GM18505 (cell line): ENCODE measurements around the gene ZSCAN12.
"Not testable (repeated sequence)": the region's sequence is repeated elsewhere in the genome, so short reads cannot be mapped to it uniquely, and the experiment has no call there.

Experiments
- ATAC-seq: cut with Tn5 transposase; IDR thresholded peaks from one replicate; pipeline ENCODE4 v1.9.1; 2021; ENCODE audit not compliant: unreplicated experiment
- POLR2A ChIP-seq: IDR thresholded peaks from 4 replicates; pipeline ENCODE4 v1.6.1; 2011; ENCODE audit warnings: borderline replicate concordance; ENCODE audit not compliant: insufficient read depth, insufficient read length; ENCODE audit errors: extremely low read depth

Gene ZSCAN12

GRCh38 chr6:28373925-28374324 lies 25.6 kb downstream of the ZSCAN12 start:
- TF ChIP-seq POLR2A, result no peak
- ATAC-seq, result no peak

- no peak for TF ChIP-seq POLR2A
Measured at GRCh38 chr6:28371706-28372451, 27.7 kb downstream of the ZSCAN12 start.

DNA sequence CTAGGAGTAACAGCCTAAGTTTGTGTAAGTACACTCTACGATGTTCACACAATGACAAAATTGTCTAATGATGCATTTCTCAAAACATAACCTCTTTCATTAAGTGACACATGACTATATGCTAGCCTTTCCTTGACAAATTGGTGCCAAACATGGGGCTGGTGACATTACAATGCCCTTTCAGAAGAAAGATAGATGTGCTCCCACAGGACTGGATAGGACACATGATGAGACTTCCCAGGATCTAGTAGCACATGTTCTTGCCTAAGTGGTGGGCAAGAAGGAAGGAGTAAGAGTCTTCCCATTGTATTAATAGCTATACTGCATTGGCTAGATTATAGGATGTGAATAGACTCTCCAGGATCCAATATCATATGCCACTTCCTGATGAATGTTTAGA lies 28.3 kb downstream of the ZSCAN12 start:
- ATAC-seq, result no peak
- TF ChIP-seq POLR2A, result no peak

More at GRCh38 chr6:28371706-28372451, 27.7 kb downstream of the ZSCAN12 start:
- ATAC-seq, result peak; percentile 82

DNA sequence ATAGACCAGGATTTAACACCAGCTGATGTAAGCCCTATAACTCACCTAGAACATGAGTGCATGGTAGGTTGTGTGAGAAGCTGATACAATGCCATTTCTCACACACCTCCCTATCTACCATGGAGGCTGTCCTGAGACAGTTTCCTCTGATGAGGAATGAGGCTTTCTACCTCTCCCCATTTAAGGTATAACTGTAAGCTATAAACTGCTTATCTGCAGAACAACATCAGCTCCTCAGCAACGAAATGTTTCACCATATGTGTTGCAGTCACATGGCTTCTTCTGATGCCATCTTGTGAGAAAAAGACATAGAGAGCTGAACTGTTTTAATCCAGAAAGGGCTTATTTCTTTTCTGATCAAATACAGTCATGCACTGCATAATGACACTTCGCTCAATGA lies 29.1 kb downstream of the ZSCAN12 start:
- no peak for TF ChIP-seq POLR2A
- ATAC-seq, result no peak

DNA sequence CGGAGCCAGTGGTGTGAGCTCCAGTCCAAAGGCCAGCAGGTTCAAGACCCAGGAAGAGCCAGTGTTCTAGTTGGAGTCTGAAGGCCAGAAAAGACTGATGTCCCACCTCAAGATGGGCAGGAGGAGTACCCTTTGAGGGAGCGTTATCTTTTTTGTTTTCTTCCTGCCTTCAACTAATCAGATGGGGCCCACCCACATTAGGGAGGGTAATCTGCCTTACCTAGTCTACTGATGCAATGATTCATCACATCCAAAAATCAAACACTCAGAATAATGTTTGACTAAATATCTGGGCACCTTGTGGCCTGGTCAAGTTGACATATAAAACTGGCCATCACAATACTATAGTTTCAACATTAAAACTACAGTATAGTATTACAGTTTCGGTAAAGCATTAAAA lies 30.1 kb downstream of the ZSCAN12 start:
- no peak for ATAC-seq
- no peak for TF ChIP-seq POLR2A

GRCh38 chr6:28368522-28368921 lies 31.0 kb downstream of the ZSCAN12 start:
- no peak for TF ChIP-seq POLR2A
- no peak for ATAC-seq

- not testable (repeated sequence) for ATAC-seq
Measured at GRCh38 chr6:28365590-28365989, 34.0 kb downstream of the ZSCAN12 start.

DNA sequence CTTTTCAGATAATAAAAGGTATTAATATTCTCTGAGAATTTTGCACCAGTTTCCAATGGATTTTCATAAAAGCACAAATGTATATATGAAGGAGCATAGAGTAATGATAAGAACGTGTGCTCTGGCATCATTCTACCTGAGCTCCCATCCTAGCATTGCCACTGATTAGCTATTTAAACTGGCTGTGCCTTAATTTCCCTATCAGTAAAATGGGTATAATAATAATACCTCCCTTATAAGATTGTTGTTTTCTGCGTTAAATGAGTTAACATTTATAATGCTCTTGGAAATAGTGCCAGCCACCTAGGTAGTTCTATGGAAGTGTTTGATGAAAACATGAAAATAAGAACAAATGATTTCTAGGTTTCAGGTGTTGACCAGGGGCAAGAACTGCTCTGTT lies 38.6 kb downstream of the ZSCAN12 start:
- no peak for ATAC-seq
- TF ChIP-seq POLR2A, result no peak

GRCh38 chr6:28359562-28359961 lies 40.0 kb downstream of the ZSCAN12 start:
- ATAC-seq, result not testable (repeated sequence)

- TF ChIP-seq POLR2A, result no peak
- ATAC-seq, result no peak
Measured at GRCh38 chr6:28357036-28357435, 42.5 kb downstream of the ZSCAN12 start.

- no peak for ATAC-seq
- TF ChIP-seq POLR2A, result no peak
Measured at GRCh38 chr6:28356666-28357020, 42.9 kb downstream of the ZSCAN12 start.

DNA sequence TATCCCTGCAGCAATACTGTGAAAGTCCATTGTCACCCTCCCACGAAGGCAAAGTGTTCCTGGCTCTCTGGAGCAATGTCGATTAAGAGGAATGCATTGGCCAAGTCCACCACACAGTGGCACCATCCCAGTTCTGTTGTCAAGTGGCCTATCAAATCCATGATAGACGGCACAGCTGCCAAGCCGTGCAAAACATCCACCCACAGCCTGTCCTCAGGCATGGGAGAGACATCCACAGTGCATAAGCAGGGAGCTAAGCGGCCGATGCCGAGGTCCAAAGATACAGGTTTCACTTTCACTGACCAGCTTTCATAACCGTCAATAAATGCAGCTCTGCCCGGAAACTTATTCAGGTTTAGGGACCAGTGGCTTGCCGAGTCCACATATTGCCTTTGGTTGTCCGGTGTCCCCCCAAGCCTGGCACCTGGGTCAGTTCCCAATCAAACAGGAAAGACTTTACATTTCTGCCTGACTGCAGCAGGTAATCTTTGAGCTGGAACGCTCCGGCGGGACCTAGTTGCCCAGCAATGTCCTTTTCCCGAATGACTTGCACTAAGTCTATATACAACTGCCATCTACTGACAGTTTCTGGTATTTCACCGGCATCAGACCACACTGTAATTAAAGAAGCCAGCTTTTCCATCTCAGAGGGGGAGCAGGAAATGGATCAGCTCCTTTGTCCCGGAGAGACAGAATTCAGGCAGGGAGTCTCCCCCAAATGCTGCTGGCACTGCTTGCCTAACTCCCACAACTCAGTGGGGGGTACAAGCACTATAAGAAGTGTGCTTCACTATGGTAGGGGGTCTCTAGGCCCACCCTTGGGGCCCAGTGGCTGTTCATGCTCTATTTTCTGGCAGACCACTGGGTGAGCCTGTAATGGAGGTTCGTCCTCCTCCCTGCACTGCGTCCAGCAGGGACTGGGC lies 43.5 kb downstream of the ZSCAN12 start:
- ATAC-seq, result no peak
- TF ChIP-seq POLR2A, result no peak

DNA sequence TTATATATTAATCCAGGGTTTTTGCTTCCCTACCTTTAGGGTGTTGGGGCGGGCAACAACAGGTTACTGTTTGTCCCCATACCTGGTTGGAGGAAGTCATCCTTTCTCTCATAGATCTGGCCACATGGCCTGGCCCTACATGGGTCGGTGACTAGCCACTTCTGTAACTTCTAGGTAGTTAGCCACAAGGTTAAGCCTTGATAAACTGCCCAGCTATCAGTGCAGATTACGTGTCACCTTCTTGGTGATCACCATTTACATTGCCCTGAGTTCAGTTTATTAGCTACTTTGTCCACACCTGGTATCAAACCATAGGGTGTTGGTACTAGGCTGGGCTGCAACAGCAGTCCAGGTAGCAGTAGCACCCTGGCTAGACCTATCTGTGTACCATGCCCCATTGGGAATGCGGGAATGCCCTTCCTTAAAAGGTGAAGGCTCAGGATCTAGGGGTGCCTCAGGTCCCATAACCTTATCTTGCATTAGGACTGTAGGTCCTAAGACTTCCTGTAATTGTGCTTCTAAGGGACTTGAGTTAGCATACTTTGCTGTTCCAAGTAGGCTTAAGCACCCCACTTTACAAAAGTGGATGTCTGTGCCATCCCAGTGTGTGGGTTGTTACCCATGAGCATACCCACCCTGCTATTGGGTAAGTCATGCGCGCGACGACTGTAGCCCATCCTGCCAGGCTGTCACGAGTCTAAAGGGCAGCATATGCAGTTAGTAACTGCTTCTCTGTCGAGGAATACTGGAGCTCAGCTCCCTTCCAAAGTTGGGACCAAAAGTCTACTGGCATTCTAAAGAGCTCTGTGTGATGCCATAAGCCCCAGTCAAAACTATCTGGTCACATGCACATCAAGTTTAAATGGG lies 44.6 kb downstream of the ZSCAN12 start:
- no peak for TF ChIP-seq POLR2A
- no peak for ATAC-seq
